ENCODE results near the gene BRD4.

Gene BRD4

GRCh38 chr19:15225760-15226159 is 106.6 kb downstream of the BRD4 start:
- no peak for DNase-seq (ENCODE audit: low read depth in 3 of 3)

GRCh38 chr19:15223649-15224361 is 108.5 kb downstream of the BRD4 start:
- DNase-seq (ENCODE audit: low read depth in 3 of 3), result no peak

DNA sequence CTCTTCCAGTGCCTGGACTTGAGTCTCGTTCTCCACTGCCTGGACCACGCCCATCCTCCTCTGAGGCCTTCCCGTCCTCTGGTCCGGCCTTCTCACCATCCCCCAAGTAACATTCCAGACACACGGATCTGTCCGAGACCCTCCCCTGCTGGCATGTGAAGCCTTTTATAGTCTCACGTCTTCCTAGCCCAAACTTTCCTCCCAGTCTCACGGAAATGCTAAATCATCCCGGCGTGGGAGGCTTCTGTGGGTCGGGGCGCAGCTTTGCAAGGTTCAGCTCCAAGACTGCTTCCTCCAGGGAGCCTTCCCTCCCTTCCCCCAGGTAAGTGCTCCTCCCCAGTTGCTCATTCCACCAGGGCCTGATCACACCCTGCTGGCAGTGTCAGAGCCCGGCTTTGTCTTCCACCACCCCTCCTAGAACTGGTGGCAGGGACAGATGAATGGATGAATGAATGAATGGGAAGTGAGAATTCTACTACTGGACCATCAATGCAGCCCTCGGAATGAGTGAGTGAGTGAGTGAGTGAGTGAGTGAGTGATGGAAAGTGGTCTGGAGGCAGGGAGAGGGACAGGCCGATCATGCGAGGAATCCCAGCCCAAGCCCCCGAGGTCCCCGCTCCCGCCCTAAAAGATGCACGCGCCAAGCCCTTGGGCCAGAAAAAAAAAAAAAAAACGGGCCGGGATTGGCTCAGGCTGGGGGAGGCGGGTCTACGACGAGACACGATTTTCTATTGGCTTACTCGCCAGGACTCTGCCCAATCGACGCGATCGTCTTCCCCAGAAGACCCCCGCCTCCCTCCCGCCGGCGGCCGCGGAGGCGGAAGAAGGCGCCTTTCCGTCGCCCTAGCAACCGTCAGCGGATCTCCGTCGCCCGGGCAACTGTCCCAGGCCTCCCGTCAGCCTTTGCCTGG is 109.3 kb downstream of the BRD4 start:
- DNase-seq (ENCODE audit: low read depth in 3 of 3), result peak; percentile 51 to 69 (median 66)

- no peak for DNase-seq (ENCODE audit: low read depth in 3 of 3)
These were observed 111.5 kb downstream of the BRD4 start for GRCh38 chr19:15220833-15221232.

- DNase-seq (ENCODE audit: low read depth in 3 of 3), result no peak
These were observed 113.8 kb downstream of the BRD4 start for GRCh38 chr19:15218501-15218900.

GRCh38 chr19:15216363-15216762 is 116.0 kb downstream of the BRD4 start:
- no peak for DNase-seq (ENCODE audit: low read depth in 3 of 3)

DNA sequence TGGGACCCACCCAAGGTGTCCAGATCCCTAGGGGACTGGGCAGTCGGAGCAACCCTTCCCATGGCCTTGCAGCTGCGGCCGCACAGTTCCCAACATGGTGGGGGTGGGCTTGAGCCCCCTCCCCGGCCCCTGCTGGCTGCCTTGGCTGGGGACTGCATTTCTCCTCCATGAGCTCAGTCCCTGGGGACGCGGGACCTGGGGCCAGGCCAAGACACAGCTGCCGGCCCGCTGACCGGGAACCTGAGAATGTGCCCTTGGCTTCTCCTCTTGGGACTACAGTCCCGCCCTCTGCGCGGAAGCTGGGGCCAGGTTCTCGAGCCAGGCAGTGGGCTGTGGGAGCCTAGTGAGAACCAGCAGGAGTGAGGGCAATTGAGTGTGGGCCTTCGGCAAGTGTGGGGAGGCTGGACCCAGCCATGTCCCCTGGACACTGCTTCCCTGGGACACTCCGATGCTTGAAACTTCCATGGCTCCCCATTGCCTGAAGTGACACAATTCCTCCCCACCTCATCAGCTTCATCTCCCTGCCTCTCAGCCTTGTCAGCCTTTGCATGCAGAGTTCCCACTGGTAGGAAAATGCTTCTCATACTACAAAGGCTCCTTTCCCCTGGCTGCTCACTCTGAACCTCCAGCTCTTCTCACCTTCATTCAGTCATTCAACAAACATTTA is 118.5 kb downstream of the BRD4 start:
- DNase-seq (ENCODE audit: low read depth in 3 of 3), result no peak

DNA sequence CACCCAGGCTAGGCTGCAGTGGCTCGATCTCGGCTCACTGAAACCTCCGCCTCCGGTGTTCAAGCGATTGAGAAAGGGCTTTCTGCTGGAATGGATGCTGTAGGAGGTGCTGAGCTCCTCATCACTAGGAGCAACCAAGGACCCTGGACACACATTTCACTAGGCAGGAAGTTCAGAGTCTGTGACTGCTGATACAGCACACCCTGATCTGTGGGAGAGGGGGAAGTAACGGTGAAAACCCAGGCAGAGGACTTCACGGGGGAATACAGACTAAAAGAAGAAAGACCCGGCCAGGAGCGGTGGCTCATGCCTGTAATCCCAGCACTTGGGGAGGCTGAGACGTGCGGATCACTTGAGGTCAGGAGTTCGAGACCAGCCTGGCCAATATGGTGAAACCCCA is 119.6 kb downstream of the BRD4 start:
- DNase-seq (ENCODE audit: low read depth in 3 of 3), result no peak

- DNase-seq (ENCODE audit: low read depth in 3 of 3), result no peak
These were observed 122.0 kb downstream of the BRD4 start for GRCh38 chr19:15210323-15210781.

DNA sequence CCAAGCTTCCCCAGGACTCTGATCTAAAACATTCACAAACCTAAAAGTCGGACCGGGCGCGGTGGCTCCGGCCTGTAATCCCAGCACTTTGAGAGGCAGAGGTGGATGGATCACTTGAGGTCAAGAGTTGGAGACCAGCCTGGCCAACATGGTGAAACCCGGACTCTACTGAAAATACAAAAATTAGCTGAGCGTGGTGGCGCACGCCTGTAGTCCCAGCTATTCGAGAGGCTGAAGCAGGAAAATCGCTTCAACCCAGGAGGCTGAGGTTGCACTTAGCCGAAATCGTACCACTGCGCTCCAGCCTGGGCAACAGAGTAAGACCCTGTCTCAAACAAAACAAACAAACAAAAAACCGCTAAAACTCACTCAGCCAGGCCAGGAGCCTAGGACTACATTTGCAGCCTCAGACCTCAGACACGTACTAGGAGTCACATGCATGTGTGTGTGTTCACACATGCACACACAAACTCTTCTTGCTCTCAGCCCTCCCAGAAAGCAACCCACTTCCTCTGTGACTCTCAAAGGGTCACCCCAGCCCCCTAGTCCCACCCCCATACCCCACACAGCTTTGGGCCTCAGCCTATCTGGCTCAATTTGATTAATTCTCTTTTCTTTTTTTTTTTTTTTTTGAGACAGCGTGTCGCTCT is 130.8 kb downstream of the BRD4 start:
- no peak for DNase-seq (ENCODE audit: low read depth in 3 of 3)

DNA sequence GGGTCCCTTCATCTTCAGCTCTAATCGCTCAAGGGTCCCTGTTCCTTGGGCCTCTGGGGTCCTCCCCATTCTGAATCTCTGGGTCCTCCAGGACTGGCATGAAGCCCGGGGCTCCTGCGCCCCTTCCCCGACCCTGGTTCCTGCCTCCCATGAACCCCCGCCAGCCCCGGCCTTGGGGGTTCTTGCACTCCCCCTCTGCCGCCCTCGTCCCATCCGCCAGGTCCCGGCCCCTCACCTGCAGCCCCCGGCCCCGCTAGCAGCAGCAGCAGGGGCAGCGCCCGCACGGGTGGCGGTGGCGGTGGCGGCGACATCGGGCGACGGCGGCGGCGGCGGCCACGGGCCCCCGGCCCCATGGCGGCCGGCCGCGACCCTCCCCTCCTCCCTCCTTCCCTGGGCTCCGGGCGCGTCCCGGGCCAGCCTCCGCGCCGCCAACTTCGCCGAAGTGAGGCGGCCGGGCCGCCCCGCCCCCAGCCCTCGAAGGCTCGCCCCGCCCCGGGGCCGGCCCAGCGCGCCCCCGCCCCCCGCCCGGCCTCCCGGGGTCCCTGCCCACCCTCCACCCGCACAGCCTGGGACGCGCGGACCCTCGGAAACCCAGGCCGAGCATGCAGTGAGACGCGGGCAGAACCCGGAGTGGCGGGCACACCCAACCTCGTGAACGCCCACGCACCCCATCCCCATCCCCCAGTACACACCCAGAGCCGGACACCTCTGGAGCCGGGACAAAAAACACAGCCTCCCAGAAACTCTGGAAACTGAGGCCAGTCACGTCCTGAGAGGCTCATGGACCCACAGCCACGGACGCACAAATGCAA is 131.6 kb downstream of the BRD4 start, which contains the start of gene NOTCH3:
NOTCH3 (minus strand) TSS at position 443 of the 812 bp plus-strand sequence; CDS start at position 353, 90 bp downstream.
- no peak for DNase-seq (ENCODE audit: low read depth in 3 of 3)

- no peak for DNase-seq (ENCODE audit: low read depth in 3 of 3)
These were observed 132.4 kb downstream of the BRD4 start for GRCh38 chr19:15199661-15200552.

- DNase-seq (ENCODE audit: low read depth in 3 of 3), result no peak
These were observed 133.2 kb downstream of the BRD4 start for GRCh38 chr19:15198951-15199660.

GRCh38 chr19:15197942-15198341 is 134.4 kb downstream of the BRD4 start:
- no peak for DNase-seq (ENCODE audit: low read depth in 3 of 3)

DNA sequence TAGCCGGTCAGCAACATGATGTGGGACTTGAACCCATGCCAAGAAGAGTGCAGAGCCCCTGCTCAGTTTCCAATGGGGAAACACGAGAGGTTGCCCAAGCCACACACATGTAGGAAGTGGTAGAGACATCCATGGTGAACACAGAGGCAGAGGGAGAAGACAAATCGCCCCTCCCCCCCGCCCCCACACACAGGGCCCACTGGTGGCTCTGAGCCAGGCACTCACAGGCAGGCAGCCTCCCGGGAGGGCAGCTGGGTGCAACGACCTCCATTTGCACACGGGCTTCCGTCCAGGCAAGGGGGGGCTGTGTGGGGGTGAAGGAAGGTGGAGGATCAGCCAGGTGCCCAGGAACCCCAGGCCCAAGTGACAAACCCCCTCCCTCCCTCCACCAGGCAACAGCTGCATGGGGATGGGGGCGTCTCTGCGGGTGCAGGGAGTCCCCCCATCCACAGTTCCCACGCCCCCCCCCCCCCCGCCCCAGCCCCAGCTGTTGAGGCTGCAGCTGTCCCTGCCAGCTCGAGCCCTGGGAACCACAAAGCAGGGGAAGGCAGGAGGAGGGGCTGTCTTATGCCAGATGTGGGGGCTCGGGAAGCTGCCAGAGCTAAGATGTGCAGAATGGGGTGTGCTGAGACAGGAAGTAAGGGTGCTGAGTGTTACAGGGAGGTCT is 134.9 kb downstream of the BRD4 start:
- no peak for DNase-seq (ENCODE audit: low read depth in 3 of 3)

DNA sequence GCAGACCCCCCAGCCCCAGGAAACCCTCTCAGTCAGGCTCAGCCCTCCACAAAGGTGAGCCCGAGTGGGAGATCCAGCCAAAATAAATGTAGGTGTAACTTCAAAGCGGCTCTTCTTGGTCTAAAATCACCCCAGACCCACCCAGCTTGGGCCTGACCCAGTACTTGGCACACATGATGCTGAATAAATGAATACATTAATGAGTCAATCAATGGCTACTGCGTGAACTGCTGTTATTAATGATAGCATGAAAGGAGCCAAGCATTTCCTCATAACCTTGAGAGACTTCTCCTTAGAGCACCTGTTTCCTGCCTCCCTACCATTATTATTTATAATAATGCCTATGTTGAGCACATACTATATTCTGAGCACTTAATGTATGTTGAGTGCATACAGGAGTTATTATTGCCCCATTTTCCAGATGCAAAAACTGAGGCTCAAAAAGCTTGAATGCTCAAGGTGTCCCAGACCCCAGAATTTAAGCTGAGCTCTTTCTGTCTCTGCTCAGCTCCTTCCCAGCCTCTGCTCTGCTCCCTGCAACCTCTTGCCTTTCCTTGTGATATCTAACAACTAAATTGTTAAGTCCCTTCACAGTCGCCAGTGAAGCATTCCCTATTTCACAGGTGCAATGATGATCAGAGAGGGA is 135.9 kb downstream of the BRD4 start:
- DNase-seq (ENCODE audit: low read depth in 3 of 3), result no peak

GRCh38 chr19:15195371-15196334 is 136.7 kb downstream of the BRD4 start:
- no peak for DNase-seq (ENCODE audit: low read depth in 3 of 3)

All from stimulated activated CD4-positive, alpha-beta T cell treated with anti-CD3 and anti-CD28 coated beads, TNF-alpha, amount 100 ng/mL, for 48 hours (primary cell).